ENCODE results near the gene RABGEF1.
"Not testable (repeated sequence)": the region's sequence is repeated elsewhere in the genome, so short reads cannot be mapped to it uniquely, and the experiment has no call there.

DNA sequence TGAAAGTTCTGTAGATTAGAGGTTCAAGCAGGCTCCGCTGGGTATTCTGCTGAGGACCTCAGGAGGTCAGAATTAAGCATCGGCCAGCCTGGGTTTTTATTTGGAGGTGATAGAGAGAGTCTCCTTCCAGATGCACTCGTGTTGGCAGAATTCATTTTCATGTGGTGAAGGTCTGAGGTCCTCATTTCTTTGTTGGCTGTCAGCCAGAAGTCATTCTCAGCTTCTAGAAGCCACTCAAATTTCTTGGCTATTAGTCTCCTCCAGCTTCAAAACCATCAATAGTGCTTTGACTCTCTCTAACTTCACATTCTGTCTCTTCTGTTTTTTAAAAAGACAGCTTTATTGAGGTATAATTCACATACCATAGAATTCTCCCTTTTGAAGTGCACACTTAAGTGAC, 22.6 kb downstream of the RABGEF1 start:
- TF ChIP-seq, protein P1, sequence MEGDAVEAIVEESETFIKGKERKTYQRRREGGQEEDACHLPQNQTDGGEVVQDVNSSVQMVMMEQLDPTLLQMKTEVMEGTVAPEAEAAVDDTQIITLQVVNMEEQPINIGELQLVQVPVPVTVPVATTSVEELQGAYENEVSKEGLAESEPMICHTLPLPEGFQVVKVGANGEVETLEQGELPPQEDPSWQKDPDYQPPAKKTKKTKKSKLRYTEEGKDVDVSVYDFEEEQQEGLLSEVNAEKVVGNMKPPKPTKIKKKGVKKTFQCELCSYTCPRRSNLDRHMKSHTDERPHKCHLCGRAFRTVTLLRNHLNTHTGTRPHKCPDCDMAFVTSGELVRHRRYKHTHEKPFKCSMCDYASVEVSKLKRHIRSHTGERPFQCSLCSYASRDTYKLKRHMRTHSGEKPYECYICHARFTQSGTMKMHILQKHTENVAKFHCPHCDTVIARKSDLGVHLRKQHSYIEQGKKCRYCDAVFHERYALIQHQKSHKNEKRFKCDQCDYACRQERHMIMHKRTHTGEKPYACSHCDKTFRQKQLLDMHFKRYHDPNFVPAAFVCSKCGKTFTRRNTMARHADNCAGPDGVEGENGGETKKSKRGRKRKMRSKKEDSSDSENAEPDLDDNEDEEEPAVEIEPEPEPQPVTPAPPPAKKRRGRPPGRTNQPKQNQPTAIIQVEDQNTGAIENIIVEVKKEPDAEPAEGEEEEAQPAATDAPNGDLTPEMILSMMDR (IDR thresholded peaks at IDR 0.05): not testable (repeated sequence)
- not testable (repeated sequence) for TF ChIP-seq POLR2A (IDR thresholded peaks at IDR 0.05)

All from lower leg skin (tissue), 3 donors.